Esophagus mucosa (tissue), 1 donor: ENCODE data around the gene AGMAT. TPM values are rescaled to one million over a fixed set of nuclear protein-coding genes. Genes with fewer than 3 reads are reported as not detected.
A peak's percentile ranks its signal among the peaks of the same experiment; 100 is the strongest.

Experiments
- ATAC-seq: fragments of 200-7000 bp; cut with Tn5 transposase; one replicate; pipeline ENCODE4 v1.9.1; 2020
- total RNA-seq: library from RNA; stranded (reverse); gene quantifications from one replicate; pipeline ENCODE4 v1.2.4, GENCODE V29; 2023
- donor health status: DM: yes; HTN: yes; CAD: no.

Gene AGMAT
- total RNA-seq, 1 donor from 2014 or later: 1.4 TPM

- no peak for ATAC-seq
Measured at GRCh38 chr1:15557594-15557993, 27.3 kb downstream of the AGMAT start.

- no peak for ATAC-seq
Measured at GRCh38 chr1:15557008-15557407, 27.8 kb downstream of the AGMAT start.

GRCh38 chr1:15550573-15550972 is 34.3 kb downstream of the AGMAT start:
- ATAC-seq: no peak

- ATAC-seq: no peak
Measured at GRCh38 chr1:15546641-15547040, 38.2 kb downstream of the AGMAT start.

GRCh38 chr1:15543589-15544568 is 41.0 kb downstream of the AGMAT start:
- ATAC-seq: no peak

GRCh38 chr1:15543251-15543588 is 41.6 kb downstream of the AGMAT start:
- no peak for ATAC-seq

GRCh38 chr1:15542388-15543250 is 42.2 kb downstream of the AGMAT start:
- no peak for ATAC-seq

GRCh38 chr1:15541231-15541792 is 43.5 kb downstream of the AGMAT start:
- no peak for ATAC-seq

- no peak for ATAC-seq
Measured at GRCh38 chr1:15540186-15540585, 44.7 kb downstream of the AGMAT start.

GRCh38 chr1:15538771-15539170 is 46.1 kb downstream of the AGMAT start:
- no peak for ATAC-seq

- no peak for ATAC-seq
Measured at GRCh38 chr1:15531682-15532081, 53.2 kb downstream of the AGMAT start.

- ATAC-seq: no peak
Measured at GRCh38 chr1:15531003-15531402, 53.8 kb downstream of the AGMAT start.

- peak; percentile 68 for ATAC-seq
Measured at GRCh38 chr1:15526490-15527339, 58.1 kb downstream of the AGMAT start, which contains the start of gene DNAJC16. TSS of gene DNAJC16 (plus strand) at chr1:15526848. CDS start at chr1:15529106, 2,258 bp downstream.

GRCh38 chr1:15526021-15526489 is 58.8 kb downstream of the AGMAT start:
- no peak for ATAC-seq

GRCh38 chr1:15525050-15526020 is 59.5 kb downstream of the AGMAT start:
- ATAC-seq: no peak

GRCh38 chr1:15524283-15525049 is 60.4 kb downstream of the AGMAT start:
- ATAC-seq: peak; percentile 81

GRCh38 chr1:15524021-15524282 is 60.9 kb downstream of the AGMAT start, which contains the start of gene CASP9:
TSS of gene CASP9 (minus strand) at chr1:15524215. CDS start at chr1:15524200, 15 bp downstream.
- no peak for ATAC-seq

GRCh38 chr1:15523104-15524020 is 61.5 kb downstream of the AGMAT start:
- ATAC-seq: no peak

GRCh38 chr1:15522551-15522950 is 62.3 kb downstream of the AGMAT start:
- ATAC-seq: no peak
